Spleen (tissue), 7 donors: ENCODE results near the gene ABCA13.

Experiments used
- POLR2A ChIP-seq, 3 donors: fragments of 450-650 bp; IDR thresholded peaks; one replicate each; pipeline ENCODE4 v1.5.1; 2017; ENCODE audit warnings: antibody characterized with exemption in 3 of 3, mild to moderate bottlenecking in 1 of 3
- TF ChIP-seq, protein P1 (sequence below), 11 experiments: fragments of 200-600 bp in 7 of 11; fragments of 450-650 bp in 4 of 11; sonication (generic) in 4 of 11; IDR thresholded peaks in 8 of 11; conservative IDR thresholded peaks in 3 of 11; 1 replicate in 7 of 11; 2 replicates in 4 of 11; pipeline versions ENCODE4 v1.4.0 to v1.8.0; 2016 to 2021; ENCODE audit warnings: antibody characterized with exemption in 11 of 11, inconsistent platforms in 4 of 11, mild to moderate bottlenecking in 1 of 11
- donor health status: DM: no; HTN: no; CAD: no; lungs with moderate emphysema.
- donor health status: DM: no; HTN: no; CAD: no.
- donor health status: DM: no; HTN: no; CAD: no.

DNA sequence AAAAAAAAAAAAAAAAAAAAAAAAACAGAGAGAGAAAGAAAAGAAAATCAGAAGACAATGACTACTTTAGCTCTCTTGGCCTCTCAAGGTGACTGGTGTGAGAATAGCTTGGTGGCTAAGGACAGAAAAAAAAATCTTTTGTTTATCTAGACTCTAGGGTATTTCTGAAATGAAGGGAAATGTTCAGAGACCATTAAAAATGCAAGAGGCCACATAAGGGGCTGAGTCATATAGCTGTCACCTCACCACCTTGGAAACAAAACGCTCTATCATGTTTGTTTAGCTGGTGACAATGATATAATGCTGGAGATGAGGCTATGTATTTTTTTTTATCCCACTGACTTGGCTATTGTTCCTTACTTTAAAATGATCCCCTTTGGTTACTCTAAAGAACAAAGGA is 466.1 kb downstream of the ABCA13 start:
- TF ChIP-seq, protein P1, sequence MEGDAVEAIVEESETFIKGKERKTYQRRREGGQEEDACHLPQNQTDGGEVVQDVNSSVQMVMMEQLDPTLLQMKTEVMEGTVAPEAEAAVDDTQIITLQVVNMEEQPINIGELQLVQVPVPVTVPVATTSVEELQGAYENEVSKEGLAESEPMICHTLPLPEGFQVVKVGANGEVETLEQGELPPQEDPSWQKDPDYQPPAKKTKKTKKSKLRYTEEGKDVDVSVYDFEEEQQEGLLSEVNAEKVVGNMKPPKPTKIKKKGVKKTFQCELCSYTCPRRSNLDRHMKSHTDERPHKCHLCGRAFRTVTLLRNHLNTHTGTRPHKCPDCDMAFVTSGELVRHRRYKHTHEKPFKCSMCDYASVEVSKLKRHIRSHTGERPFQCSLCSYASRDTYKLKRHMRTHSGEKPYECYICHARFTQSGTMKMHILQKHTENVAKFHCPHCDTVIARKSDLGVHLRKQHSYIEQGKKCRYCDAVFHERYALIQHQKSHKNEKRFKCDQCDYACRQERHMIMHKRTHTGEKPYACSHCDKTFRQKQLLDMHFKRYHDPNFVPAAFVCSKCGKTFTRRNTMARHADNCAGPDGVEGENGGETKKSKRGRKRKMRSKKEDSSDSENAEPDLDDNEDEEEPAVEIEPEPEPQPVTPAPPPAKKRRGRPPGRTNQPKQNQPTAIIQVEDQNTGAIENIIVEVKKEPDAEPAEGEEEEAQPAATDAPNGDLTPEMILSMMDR (IDR thresholded peaks at IDR 0.05 in 8 of 11, conservative IDR thresholded peaks at IDR 0.05 in 3 of 11), result no peak
- TF ChIP-seq POLR2A (IDR thresholded peaks at IDR 0.05), result no peak
